Ishikawa (cell line): ENCODE results near the gene ADCY2.

ENCODE experiments used
- CEBPB ChIP-seq: IDR thresholded peaks from 2 replicates; pipeline ENCODE4 v1.6.1; 2012
- CREB1 ChIP-seq: IDR thresholded peaks from 2 replicates; pipeline ENCODE4 v1.6.1; 2012; ENCODE audit warnings: low read depth
- EGR1 ChIP-seq: IDR thresholded peaks from 2 replicates; pipeline ENCODE4 v1.6.1; 2012
- EP300 ChIP-seq: IDR thresholded peaks from 2 replicates; pipeline ENCODE4 v1.6.1; 2012; ENCODE audit warnings: borderline replicate concordance
- FOXM1 ChIP-seq: IDR thresholded peaks from 2 replicates; pipeline ENCODE4 v1.6.1; 2012; ENCODE audit warnings: low read depth, borderline replicate concordance
- MAX ChIP-seq: IDR thresholded peaks from 2 replicates; pipeline ENCODE4 v1.6.1; 2012
- NFIC ChIP-seq: IDR thresholded peaks from 2 replicates; pipeline ENCODE4 v1.6.1; 2012
- RAD21 ChIP-seq: IDR thresholded peaks from 2 replicates; pipeline ENCODE4 v1.6.1; 2012; ENCODE audit warnings: low read depth
- REST ChIP-seq: IDR thresholded peaks from 2 replicates; pipeline ENCODE4 v1.6.1; 2012; ENCODE audit warnings: low read depth, mild to moderate bottlenecking
- TAF1 ChIP-seq: IDR thresholded peaks from 2 replicates; pipeline ENCODE4 v1.6.1; 2012; ENCODE audit warnings: low read depth, mild to moderate bottlenecking
- TCF12 ChIP-seq: IDR thresholded peaks from 2 replicates; pipeline ENCODE4 v1.6.1; 2012; ENCODE audit warnings: low read depth
- TEAD4 ChIP-seq: IDR thresholded peaks from 2 replicates; pipeline ENCODE4 v1.6.1; 2012
- USF1 ChIP-seq: IDR thresholded peaks from 2 replicates; pipeline ENCODE4 v1.6.1; 2012
- YY1 ChIP-seq: IDR thresholded peaks from 2 replicates; pipeline ENCODE4 v1.6.1; 2012; ENCODE audit warnings: low read depth
- ZBTB7A ChIP-seq: IDR thresholded peaks from 2 replicates; pipeline ENCODE4 v1.6.1; 2012; ENCODE audit warnings: low read depth

The ADCY2 gene

GRCh38 chr5:7745882-7746610 is 350.1 kb downstream of the ADCY2 start:
- TF ChIP-seq EGR1, result no peak
- TF ChIP-seq TEAD4, result no peak
- no peak for TF ChIP-seq NFIC
- TF ChIP-seq MAX, result no peak
- TF ChIP-seq FOXM1, result no peak
- no peak for TF ChIP-seq CEBPB
- peak; percentile 71 for TF ChIP-seq RAD21
- TF ChIP-seq USF1, result no peak

GRCh38 chr5:7747728-7748127 is 351.8 kb downstream of the ADCY2 start:
- TF ChIP-seq ZBTB7A, result no peak

- TF ChIP-seq NFIC (no peak), TEAD4 (no peak), EGR1 (no peak), MAX (no peak), USF1 (no peak), RAD21 (no peak), EP300 (no peak), REST (no peak), ZBTB7A (no peak)
Observed at GRCh38 chr5:7749626-7750025, 353.7 kb downstream of the ADCY2 start.

- TF ChIP-seq ZBTB7A, result no peak
- no peak for TF ChIP-seq TEAD4
- no peak for TF ChIP-seq EP300
- TF ChIP-seq USF1, result no peak
- TF ChIP-seq CREB1, result no peak
- no peak for TF ChIP-seq REST
- TF ChIP-seq TAF1, result no peak
- TF ChIP-seq MAX, result no peak
Observed at GRCh38 chr5:7751874-7752273, 355.9 kb downstream of the ADCY2 start.

- TF ChIP-seq CREB1 (no peak), ZBTB7A (no peak), NFIC (no peak), EGR1 (no peak), TAF1 (no peak), REST (no peak), MAX (no peak), YY1 (no peak), EP300 (no peak), FOXM1 (no peak), USF1 (no peak), RAD21 (no peak), TEAD4 (no peak), TCF12 (no peak), CEBPB (no peak)
Observed at GRCh38 chr5:7753181-7753580, 357.2 kb downstream of the ADCY2 start.
